Memory B cell (primary cell): ENCODE data around the gene GRID2.
"Not testable (repeated sequence)": the region's sequence is repeated elsewhere in the genome, so short reads cannot be mapped to it uniquely, and the experiment has no call there.

Experiments used
- ATAC-seq: fragments of 150-1000 bp; cut with Tn5 transposase; 2 replicates; pipeline ENCODE4 v1.10.0; 2021; ENCODE audit warnings: low read depth, mild to moderate bottlenecking, moderate library complexity
- DNase-seq, 2 donors: peaks; one replicate each; pipeline ENCODE4 v3.0.0; 2022; ENCODE audit warnings: low spot score in 2 of 2
- H3K27ac Mint-ChIP-seq: one replicate; pipeline ENCODE4 v1.8.0; 2022; ENCODE audit warnings: mild to moderate bottlenecking, moderate library complexity, mixed read lengths
- H3K27me3 Mint-ChIP-seq: one replicate; pipeline ENCODE4 v1.8.0; 2022; ENCODE audit warnings: mixed read lengths
- H3K36me3 Mint-ChIP-seq: one replicate; pipeline ENCODE4 v1.8.0; 2022; ENCODE audit warnings: mild to moderate bottlenecking, mixed read lengths
- H3K4me1 Mint-ChIP-seq: one replicate; pipeline ENCODE4 v1.8.0; 2022; ENCODE audit warnings: mixed read lengths
- H3K4me3 Mint-ChIP-seq: one replicate; pipeline ENCODE4 v1.8.0; 2022; ENCODE audit warnings: mild to moderate bottlenecking, moderate library complexity, mixed read lengths
- H3K9me3 Mint-ChIP-seq: one replicate; pipeline ENCODE4 v1.8.0; 2022; ENCODE audit warnings: mixed read lengths

The GRID2 gene

GRCh38 chr4:92270908-92271307 lies 32.9 kb upstream of the GRID2 start:
- H3K27me3 Mint-ChIP-seq: no peaks in the 10 kb centered on the region
- H3K4me3 Mint-ChIP-seq: no peak overlapping the region
- H3K4me1 Mint-ChIP-seq: no peaks in the 10 kb centered on the region
- no peak for DNase-seq
- no peaks in the 10 kb centered on the region for H3K9me3 Mint-ChIP-seq
- no peak for ATAC-seq
- no peak overlapping the region for H3K27ac Mint-ChIP-seq
- H3K36me3 Mint-ChIP-seq: no peaks in the 10 kb centered on the region

- H3K4me3 Mint-ChIP-seq, ATAC-seq, H3K4me1 Mint-ChIP-seq, H3K27me3 Mint-ChIP-seq, DNase-seq, H3K36me3 Mint-ChIP-seq, H3K27ac Mint-ChIP-seq, H3K9me3 Mint-ChIP-seq: not testable (repeated sequence)
These were observed 32.2 kb upstream of the GRID2 start for GRCh38 chr4:92271551-92271950.

- ATAC-seq, H3K4me1 Mint-ChIP-seq, H3K27ac Mint-ChIP-seq, H3K4me3 Mint-ChIP-seq, DNase-seq, H3K36me3 Mint-ChIP-seq, H3K27me3 Mint-ChIP-seq, H3K9me3 Mint-ChIP-seq: not testable (repeated sequence)
These were observed 26.5 kb upstream of the GRID2 start for GRCh38 chr4:92277057-92277881.

GRCh38 chr4:92279296-92279695 lies 24.5 kb upstream of the GRID2 start:
- Mint-ChIP-seq H3K36me3 (no peaks in the 10 kb centered on the region), H3K4me1 (no peaks in the 10 kb centered on the region), H3K27ac (no peak overlapping the region), H3K4me3 (no peak overlapping the region), H3K27me3 (no peaks in the 10 kb centered on the region), H3K9me3 (no peaks in the 10 kb centered on the region)
- DNase-seq: no peak
- no peak for ATAC-seq

GRCh38 chr4:92299152-92299551 lies 4.6 kb upstream of the GRID2 start:
- H3K27me3 Mint-ChIP-seq: peaks cover 2% of the 10 kb centered on the region
- H3K27ac Mint-ChIP-seq: no peak overlapping the region
- H3K9me3 Mint-ChIP-seq: no peaks in the 10 kb centered on the region
- H3K36me3 Mint-ChIP-seq: no peaks in the 10 kb centered on the region
- DNase-seq: no peak
- H3K4me3 Mint-ChIP-seq: no peak overlapping the region
- no peak for ATAC-seq
- H3K4me1 Mint-ChIP-seq: no peaks in the 10 kb centered on the region

- Mint-ChIP-seq H3K36me3 (no peaks in the 10 kb centered on the region), H3K4me1 (no peaks in the 10 kb centered on the region), H3K9me3 (no peaks in the 10 kb centered on the region), H3K27ac (no peak overlapping the region), H3K27me3 (peaks cover 6% of the 10 kb centered on the region), H3K4me3 (no peak overlapping the region)
- ATAC-seq (no peak), DNase-seq (no peak)
These were observed 355 bp downstream of the GRID2 start for GRCh38 chr4:92304121-92304520.

- ATAC-seq (no peak), DNase-seq (no peak)
- no peak overlapping the region for H3K27ac Mint-ChIP-seq
- H3K27me3 Mint-ChIP-seq: peaks cover 6% of the 10 kb centered on the region
- no peak overlapping the region for H3K4me3 Mint-ChIP-seq
- H3K4me1 Mint-ChIP-seq: no peaks in the 10 kb centered on the region
- no peaks in the 10 kb centered on the region for H3K9me3 Mint-ChIP-seq
- H3K36me3 Mint-ChIP-seq: no peaks in the 10 kb centered on the region
These were observed 840 bp downstream of the GRID2 start for GRCh38 chr4:92304606-92305005.

- H3K4me1 Mint-ChIP-seq: no peaks in the 10 kb centered on the region
- no peaks in the 10 kb centered on the region for H3K36me3 Mint-ChIP-seq
- no peak overlapping the region for H3K4me3 Mint-ChIP-seq
- H3K27me3 Mint-ChIP-seq: peaks cover 6% of the 10 kb centered on the region
- H3K9me3 Mint-ChIP-seq: no peaks in the 10 kb centered on the region
- H3K27ac Mint-ChIP-seq: no peak overlapping the region
- DNase-seq (no peak), ATAC-seq (no peak)
These were observed 1.5 kb downstream of the GRID2 start for GRCh38 chr4:92305148-92305877.

GRCh38 chr4:92305878-92306520 lies 2.2 kb downstream of the GRID2 start:
- Mint-ChIP-seq H3K4me3 (no peak overlapping the region), H3K27ac (no peak overlapping the region)
- no peak for DNase-seq

GRCh38 chr4:92307181-92307580 lies 3.4 kb downstream of the GRID2 start:
- DNase-seq (no peak), ATAC-seq (no peak)
- H3K4me1 Mint-ChIP-seq: no peaks in the 10 kb centered on the region
- peaks cover under 1% of the 10 kb centered on the region for H3K9me3 Mint-ChIP-seq
- no peaks in the 10 kb centered on the region for H3K36me3 Mint-ChIP-seq
- peaks cover 6% of the 10 kb centered on the region for H3K27me3 Mint-ChIP-seq
- H3K4me3 Mint-ChIP-seq: no peak overlapping the region
- no peak overlapping the region for H3K27ac Mint-ChIP-seq

More at GRCh38 chr4:92305878-92306520, 2.2 kb downstream of the GRID2 start:
- Mint-ChIP-seq H3K36me3 (no peaks in the 10 kb centered on the region), H3K9me3 (no peaks in the 10 kb centered on the region), H3K4me1 (no peaks in the 10 kb centered on the region), H3K27me3 (peaks cover 6% of the 10 kb centered on the region)
- ATAC-seq: no peak

GRCh38 chr4:92307866-92308265 lies 4.1 kb downstream of the GRID2 start:
- H3K27me3 Mint-ChIP-seq: peaks cover 6% of the 10 kb centered on the region
- H3K36me3 Mint-ChIP-seq: no peaks in the 10 kb centered on the region
- H3K9me3 Mint-ChIP-seq: peaks cover 2% of the 10 kb centered on the region
- H3K4me3 Mint-ChIP-seq: no peak overlapping the region
- no peak overlapping the region for H3K27ac Mint-ChIP-seq
- ATAC-seq: no peak
- DNase-seq: no peak
- H3K4me1 Mint-ChIP-seq: no peaks in the 10 kb centered on the region

- H3K9me3 Mint-ChIP-seq: peaks cover 3% of the 10 kb centered on the region
- H3K4me1 Mint-ChIP-seq: peaks cover 2% of the 10 kb centered on the region
These were observed 13.3 kb downstream of the GRID2 start for GRCh38 chr4:92317047-92317446.

GRCh38 chr4:92328095-92328494 lies 24.3 kb downstream of the GRID2 start:
- Mint-ChIP-seq H3K27me3 (no peaks in the 10 kb centered on the region), H3K27ac (no peak overlapping the region), H3K4me1 (no peaks in the 10 kb centered on the region), H3K9me3 (no peaks in the 10 kb centered on the region), H3K36me3 (no peaks in the 10 kb centered on the region), H3K4me3 (no peak overlapping the region)
- ATAC-seq (no peak), DNase-seq (no peak)

More at GRCh38 chr4:92317047-92317446, 13.3 kb downstream of the GRID2 start:
- H3K36me3 Mint-ChIP-seq: no peaks in the 10 kb centered on the region
- ATAC-seq (no peak), DNase-seq (no peak)
- H3K27me3 Mint-ChIP-seq: no peaks in the 10 kb centered on the region
- H3K27ac Mint-ChIP-seq: no peak overlapping the region
- H3K4me3 Mint-ChIP-seq: no peak overlapping the region

- Mint-ChIP-seq H3K36me3 (no peaks in the 10 kb centered on the region), H3K27ac (no peak overlapping the region), H3K27me3 (no peaks in the 10 kb centered on the region), H3K4me3 (no peak overlapping the region), H3K4me1 (no peaks in the 10 kb centered on the region), H3K9me3 (no peaks in the 10 kb centered on the region)
- no peak for DNase-seq
- no peak for ATAC-seq
These were observed 29.2 kb downstream of the GRID2 start for GRCh38 chr4:92333016-92333415.
